RWPE2 (cell line): Measurements from ENCODE around the gene PADI1.

ENCODE experiments used
- ATAC-seq: fragments of 200-7000 bp; cut with Tn5 transposase; 3 replicates; pipeline ENCODE4 v1.9.1; 2021; ENCODE audit warnings: low read depth
- DNase-seq: peaks from one replicate; pipeline ENCODE4 v3.0.0-alpha.2; 2020; ENCODE audit warnings: low spot score
- H3K27ac ChIP-seq: fragments of 450-650 bp; 2 replicates; pipeline ENCODE4 v1.5.1; 2017; ENCODE audit warnings: mild to moderate bottlenecking; ENCODE audit not compliant: poor library complexity, severe bottlenecking
- H3K27me3 ChIP-seq: fragments of 250-450 bp; sonication (Bioruptor Pico); 2 replicates; pipeline ENCODE4 v1.5.1; 2021; ENCODE audit warnings: mild to moderate bottlenecking, moderate library complexity; ENCODE audit not compliant: insufficient read depth, poor library complexity, severe bottlenecking
- H3K36me3 ChIP-seq: fragments of 250-450 bp; sonication (Bioruptor Pico); 2 replicates; pipeline ENCODE4 v1.5.1; 2020; ENCODE audit warnings: low read depth, mild to moderate bottlenecking, moderate library complexity
- H3K4me1 ChIP-seq: fragments of 250-450 bp; sonication (Bioruptor Pico); 2 replicates; pipeline ENCODE4 v1.5.1; 2021; ENCODE audit warnings: mild to moderate bottlenecking, moderate library complexity; ENCODE audit not compliant: insufficient read depth, poor library complexity, severe bottlenecking
- H3K4me3 ChIP-seq: fragments of 250-450 bp; sonication (Bioruptor Pico); 2 replicates; pipeline ENCODE4 v1.5.1; 2021; ENCODE audit warnings: mild to moderate bottlenecking, moderate library complexity; ENCODE audit not compliant: severe bottlenecking
- H3K9me3 ChIP-seq: fragments of 250-450 bp; sonication (Bioruptor Pico); 2 replicates; pipeline ENCODE4 v1.5.1; 2021; ENCODE audit warnings: mild to moderate bottlenecking, moderate library complexity; ENCODE audit not compliant: severe bottlenecking
- TF ChIP-seq, protein P1 (sequence below): fragments of 450-650 bp; IDR thresholded peaks from one replicate; pipeline ENCODE4 v1.5.1; 2017; ENCODE audit warnings: mild to moderate bottlenecking, moderate library complexity; ENCODE audit not compliant: poor library complexity, severe bottlenecking

PADI1 gene

DNA sequence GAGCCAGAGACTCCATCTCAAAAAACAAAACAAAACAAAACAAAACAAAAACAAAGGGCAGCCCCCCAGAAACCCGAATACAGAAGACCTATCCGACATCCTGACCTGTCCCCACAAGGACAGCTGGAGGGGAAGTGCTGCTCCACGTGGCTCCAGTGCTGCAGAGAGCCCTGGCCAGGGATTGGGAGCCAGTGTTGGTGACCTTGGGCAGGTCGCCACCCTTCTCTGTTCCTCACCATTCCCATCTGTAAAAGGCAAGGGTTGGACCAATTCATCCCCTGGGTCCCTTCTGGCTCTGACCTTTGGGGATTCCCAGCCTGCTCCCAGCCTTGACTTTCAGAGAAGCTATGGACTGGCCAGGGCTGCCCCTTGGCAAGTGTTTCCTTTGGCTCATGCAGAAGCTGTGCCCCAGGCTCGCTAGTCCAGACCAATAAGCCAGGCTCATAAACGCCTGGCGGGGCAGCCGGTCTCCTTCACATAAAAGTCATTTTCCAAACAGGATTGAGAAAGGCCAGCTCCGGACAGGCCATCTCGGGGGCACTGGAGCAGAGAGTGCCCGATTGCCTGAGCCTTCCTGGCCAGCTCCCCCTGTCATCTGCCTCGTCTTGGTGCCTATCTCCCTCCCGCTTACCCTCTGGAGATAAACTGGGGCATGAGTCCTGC lies 20.0 kb upstream of the PADI1 start:
- Histone ChIP-seq H3K27me3 (no peaks in the 10 kb centered on the region), H3K4me3 (no peak overlapping the region), H3K4me1 (peaks cover 20% of the 10 kb centered on the region), H3K9me3 (peaks cover 3% of the 10 kb centered on the region), H3K27ac (peak overlapping the region; percentile 97), H3K36me3 (no peaks in the 10 kb centered on the region)
- TF ChIP-seq, protein P1, sequence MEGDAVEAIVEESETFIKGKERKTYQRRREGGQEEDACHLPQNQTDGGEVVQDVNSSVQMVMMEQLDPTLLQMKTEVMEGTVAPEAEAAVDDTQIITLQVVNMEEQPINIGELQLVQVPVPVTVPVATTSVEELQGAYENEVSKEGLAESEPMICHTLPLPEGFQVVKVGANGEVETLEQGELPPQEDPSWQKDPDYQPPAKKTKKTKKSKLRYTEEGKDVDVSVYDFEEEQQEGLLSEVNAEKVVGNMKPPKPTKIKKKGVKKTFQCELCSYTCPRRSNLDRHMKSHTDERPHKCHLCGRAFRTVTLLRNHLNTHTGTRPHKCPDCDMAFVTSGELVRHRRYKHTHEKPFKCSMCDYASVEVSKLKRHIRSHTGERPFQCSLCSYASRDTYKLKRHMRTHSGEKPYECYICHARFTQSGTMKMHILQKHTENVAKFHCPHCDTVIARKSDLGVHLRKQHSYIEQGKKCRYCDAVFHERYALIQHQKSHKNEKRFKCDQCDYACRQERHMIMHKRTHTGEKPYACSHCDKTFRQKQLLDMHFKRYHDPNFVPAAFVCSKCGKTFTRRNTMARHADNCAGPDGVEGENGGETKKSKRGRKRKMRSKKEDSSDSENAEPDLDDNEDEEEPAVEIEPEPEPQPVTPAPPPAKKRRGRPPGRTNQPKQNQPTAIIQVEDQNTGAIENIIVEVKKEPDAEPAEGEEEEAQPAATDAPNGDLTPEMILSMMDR = no peak
- ATAC-seq (no peak), DNase-seq (peak; percentile 22)

DNA sequence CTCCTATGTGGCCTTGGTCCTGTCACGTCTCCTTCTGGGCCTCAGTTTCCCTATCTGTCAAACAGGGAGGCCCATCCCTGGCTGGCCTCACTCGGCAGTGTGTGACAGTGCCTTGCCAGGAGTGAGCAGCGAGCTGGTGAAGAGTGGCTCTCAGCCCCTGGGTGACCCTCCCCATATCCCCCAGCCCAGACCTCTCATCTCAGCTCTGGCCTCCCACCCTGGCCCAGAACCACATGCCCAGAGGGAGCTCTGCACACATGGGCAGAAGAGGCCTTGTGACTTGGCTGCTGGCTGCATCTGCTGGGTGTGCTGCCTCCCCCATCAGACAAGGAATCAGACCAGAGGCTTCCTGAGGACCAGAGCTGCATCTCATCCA lies 19.5 kb upstream of the PADI1 start:
- Histone ChIP-seq H3K27ac (peak overlapping the region; percentile 97), H3K36me3 (no peaks in the 10 kb centered on the region), H3K4me1 (peaks cover 26% of the 10 kb centered on the region), H3K27me3 (no peaks in the 10 kb centered on the region), H3K9me3 (peaks cover 3% of the 10 kb centered on the region), H3K4me3 (no peak overlapping the region)
- DNase-seq = no peak
- no peak for ATAC-seq
- TF ChIP-seq, protein P1 = no peak

DNA sequence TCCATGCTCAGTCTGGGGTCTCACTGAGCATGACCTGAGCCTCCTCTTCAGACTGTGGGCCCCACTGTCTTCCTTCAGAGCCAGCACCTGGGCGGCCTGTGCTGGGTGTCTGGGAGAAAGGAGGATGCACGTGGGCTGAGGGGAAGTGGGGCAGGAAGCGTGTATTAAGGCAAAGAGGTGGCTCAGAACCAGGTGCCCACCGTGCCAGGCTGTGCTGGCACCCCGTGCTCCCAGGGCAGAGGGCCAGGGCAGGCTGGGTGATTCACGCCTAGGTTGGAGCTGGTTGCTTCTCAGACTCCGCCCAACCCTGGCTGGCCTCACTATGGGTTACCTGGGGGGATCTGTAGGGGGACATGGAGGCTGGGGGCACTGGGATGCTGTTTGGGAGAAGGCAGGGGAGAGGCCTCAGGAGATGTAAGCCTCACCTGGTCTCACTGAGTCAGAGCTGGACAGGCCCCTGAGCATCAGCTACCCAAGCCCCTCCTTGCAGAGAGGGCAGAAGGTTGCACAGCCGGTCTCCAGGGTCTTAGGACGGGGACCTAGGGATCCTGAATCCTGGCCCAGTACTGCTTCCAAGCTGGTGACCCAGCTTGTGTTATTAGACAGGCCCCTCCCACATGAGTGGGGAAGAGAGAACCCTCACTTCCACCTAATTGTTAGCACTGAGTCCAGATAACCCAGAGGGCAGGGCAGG lies 18.6 kb upstream of the PADI1 start:
- H3K27ac ChIP-seq = peak overlapping the region; percentile 97
- ATAC-seq = peak; percentile 24; the same call in 1 of the 3 replicates
- TF ChIP-seq, protein P1 = no peak

DNA sequence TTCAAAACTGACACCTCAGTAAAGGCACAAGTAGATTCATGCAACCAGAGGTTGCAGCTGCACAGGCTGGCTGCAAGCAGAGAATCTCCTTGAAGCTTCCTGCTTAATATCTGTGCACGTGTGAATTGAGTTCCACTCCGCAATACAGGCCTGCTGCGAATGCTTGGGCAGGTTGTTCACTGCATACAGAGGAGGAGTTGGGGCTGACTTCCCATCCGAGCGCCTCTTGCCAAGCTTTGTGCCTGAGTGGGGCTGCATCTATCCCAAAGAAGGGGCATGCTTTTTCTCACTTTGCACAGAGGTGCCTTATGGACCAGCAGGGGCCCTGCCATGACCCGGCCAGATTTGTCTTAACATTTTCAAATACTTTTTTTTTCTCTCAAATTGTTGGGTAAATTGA lies 17.9 kb upstream of the PADI1 start:
- no peak for ATAC-seq
- no peak for DNase-seq
- peaks cover 3% of the 10 kb centered on the region for H3K9me3 ChIP-seq
- H3K27me3 ChIP-seq = no peaks in the 10 kb centered on the region
- H3K27ac ChIP-seq = peak overlapping the region; percentile 97
- no peaks in the 10 kb centered on the region for H3K36me3 ChIP-seq
- TF ChIP-seq, protein P1 = no peak
- peaks cover 41% of the 10 kb centered on the region for H3K4me1 ChIP-seq
- no peak overlapping the region for H3K4me3 ChIP-seq

More for the DNA sequence above, 18.6 kb upstream of the PADI1 start:
- Histone ChIP-seq H3K27me3 (no peaks in the 10 kb centered on the region), H3K4me1 (peaks cover 34% of the 10 kb centered on the region), H3K9me3 (peaks cover 3% of the 10 kb centered on the region), H3K4me3 (no peak overlapping the region), H3K36me3 (no peaks in the 10 kb centered on the region)
- no peak for DNase-seq

DNA sequence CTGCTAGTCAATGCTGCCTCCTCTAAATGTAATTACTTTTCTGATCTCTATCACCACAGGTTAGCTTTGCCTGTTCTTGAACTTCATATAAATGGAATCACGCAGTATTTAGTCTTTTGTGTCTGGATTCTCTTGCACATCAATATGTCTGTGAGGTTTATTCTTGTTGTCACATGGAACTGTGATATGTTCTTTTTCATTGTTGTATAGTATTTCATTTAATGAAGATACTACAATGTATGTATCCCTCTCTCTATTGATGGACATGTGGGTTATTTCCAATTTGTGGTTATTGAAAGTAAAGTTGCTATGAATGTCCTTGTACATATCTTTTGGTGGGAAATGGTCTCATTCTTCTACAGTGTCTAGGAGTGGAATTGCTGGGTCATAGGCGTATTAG lies 16.7 kb upstream of the PADI1 start:
- Histone ChIP-seq H3K27me3 (no peaks in the 10 kb centered on the region), H3K4me1 (peaks cover 52% of the 10 kb centered on the region), H3K36me3 (no peaks in the 10 kb centered on the region), H3K27ac (peak overlapping the region; percentile 97), H3K9me3 (peaks cover 3% of the 10 kb centered on the region), H3K4me3 (no peak overlapping the region)
- no peak for DNase-seq
- TF ChIP-seq, protein P1 = no peak
- no peak for ATAC-seq
